Adipocyte (in vitro differentiated cells): ENCODE results near the gene ANGPTL2.

Experiments
- DNase-seq: peaks from one replicate; pipeline ENCODE4 v3.0.0-alpha.2; 2015; ENCODE audit warnings: low read depth
- H3K27me3 ChIP-seq: replicated peaks from 2 replicates; pipeline ENCODE4 v1.7.0; 2013; ENCODE audit warnings: mild to moderate bottlenecking, low read length, moderate library complexity; ENCODE audit not compliant: control insufficient read depth, insufficient read depth
- H3K36me3 ChIP-seq: 2 replicates; pipeline ENCODE4 v1.7.0; 2013; ENCODE audit warnings: low read length, mild to moderate bottlenecking, moderate library complexity; ENCODE audit not compliant: control insufficient read depth, insufficient read depth, severe bottlenecking
- H3K4me1 ChIP-seq: 2 replicates; pipeline ENCODE4 v1.7.0; 2013; ENCODE audit warnings: mild to moderate bottlenecking, low read length, moderate library complexity; ENCODE audit not compliant: control insufficient read depth, insufficient read depth
- H3K4me3 ChIP-seq: 2 replicates; pipeline ENCODE4 v1.7.0; 2013; ENCODE audit warnings: mild to moderate bottlenecking, low read length, moderate library complexity
- H3K9ac ChIP-seq: 2 replicates; pipeline ENCODE4 v1.7.0; 2013; ENCODE audit warnings: mild to moderate bottlenecking, low read length, moderate library complexity
- H3K9me3 ChIP-seq: 2 replicates; pipeline ENCODE4 v1.7.0; 2013; ENCODE audit warnings: mild to moderate bottlenecking, low read length, moderate library complexity; ENCODE audit not compliant: control insufficient read depth

The ANGPTL2 gene

DNA sequence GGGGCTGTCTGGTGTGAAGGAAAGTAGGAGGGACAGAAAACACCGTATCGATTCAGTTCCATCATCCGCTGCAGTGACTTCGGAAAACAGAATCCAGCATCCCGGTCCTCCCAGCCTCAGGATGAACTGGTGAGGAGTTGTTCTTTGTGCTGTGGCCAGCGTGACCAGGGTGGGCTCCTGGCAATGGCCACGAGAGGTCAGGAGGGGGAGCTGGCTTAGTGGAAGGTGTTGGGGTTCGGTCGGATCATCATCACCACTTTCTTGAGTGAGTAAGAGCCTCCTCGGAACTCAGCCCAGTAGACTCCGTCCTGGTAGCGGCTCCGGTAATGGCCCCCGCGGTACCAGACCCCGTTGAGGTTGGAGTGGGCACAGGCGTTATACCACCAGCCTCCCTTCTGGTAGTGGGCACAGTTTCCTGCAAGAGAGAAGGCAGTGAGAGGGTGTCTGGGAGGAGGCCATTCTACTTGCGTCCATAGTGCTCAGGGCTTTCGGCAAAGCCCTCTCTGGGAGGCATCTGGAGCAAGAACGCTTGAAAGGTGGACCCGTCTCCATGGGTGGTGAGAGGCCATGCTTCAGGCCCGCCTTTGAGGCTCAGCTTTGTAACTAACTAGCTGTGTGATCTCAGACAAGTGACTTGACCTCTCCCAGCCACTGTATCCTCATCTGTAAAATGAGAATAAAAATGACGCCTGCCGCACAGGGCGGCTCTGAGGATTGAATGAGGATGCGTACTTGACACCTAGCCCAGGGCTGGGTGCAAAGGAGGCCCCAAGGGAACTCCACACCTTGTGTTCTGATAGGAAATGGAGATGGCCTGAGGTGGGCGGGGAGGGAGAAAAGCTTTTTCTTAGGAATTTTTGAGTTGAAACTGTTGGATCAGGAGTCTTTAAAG is 33.5 kb downstream of the ANGPTL2 start:
- H3K36me3 ChIP-seq: peaks cover 52% of the 10 kb centered on the region
- peak overlapping the region; percentile 56 for H3K9ac ChIP-seq
- DNase-seq: no peak
- H3K27me3 ChIP-seq: no peaks in the 10 kb centered on the region
- H3K9me3 ChIP-seq: no peaks in the 10 kb centered on the region
- peaks cover 24% of the 10 kb centered on the region for H3K4me1 ChIP-seq
- H3K4me3 ChIP-seq: no peak overlapping the region

DNA sequence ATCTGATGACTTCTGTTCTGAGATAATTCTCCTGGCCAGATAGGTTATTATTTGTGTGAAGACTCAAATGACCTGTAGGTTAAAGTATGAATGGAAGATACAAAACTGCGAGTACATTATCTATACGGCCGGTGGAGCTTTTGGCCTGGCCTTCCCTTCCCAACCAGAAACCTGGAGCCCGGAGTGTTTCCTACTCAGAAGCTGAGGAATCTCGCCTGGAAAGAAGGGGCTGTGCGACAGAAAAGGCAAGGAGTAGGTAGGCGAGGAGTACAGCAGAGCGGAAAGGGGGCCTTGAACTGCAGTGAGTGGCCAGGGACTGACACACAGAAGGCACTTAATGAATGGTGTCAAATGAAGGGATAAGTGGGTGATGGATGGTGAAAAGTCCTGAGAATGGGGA is 34.6 kb downstream of the ANGPTL2 start:
- Histone ChIP-seq H3K27me3 (no peaks in the 10 kb centered on the region), H3K4me1 (peaks cover 29% of the 10 kb centered on the region), H3K4me3 (no peak overlapping the region), H3K9ac (no peak overlapping the region), H3K36me3 (peaks cover 48% of the 10 kb centered on the region), H3K9me3 (no peaks in the 10 kb centered on the region)
- DNase-seq: no peak

DNA sequence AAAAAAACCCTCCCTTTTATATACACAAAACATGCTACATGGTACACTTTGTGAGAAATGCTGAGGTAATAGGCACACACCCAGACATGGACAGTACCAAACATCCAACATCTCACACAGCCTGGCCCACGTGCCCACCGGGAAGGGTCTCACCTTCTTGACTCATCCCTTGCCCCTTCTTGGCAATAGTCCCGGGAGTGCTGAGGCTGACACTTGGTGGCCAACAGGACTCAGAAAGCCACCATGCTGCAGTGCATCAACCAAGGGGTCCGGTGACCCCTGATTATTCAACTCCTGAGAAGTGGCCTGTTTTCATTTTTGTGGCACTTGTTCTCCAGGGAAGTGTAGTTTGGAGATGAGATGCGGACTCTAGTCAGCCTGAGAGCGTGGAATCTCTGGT is 35.0 kb downstream of the ANGPTL2 start:
- Histone ChIP-seq H3K9ac (no peak overlapping the region), H3K27me3 (no peaks in the 10 kb centered on the region), H3K4me3 (no peak overlapping the region), H3K36me3 (peaks cover 43% of the 10 kb centered on the region), H3K4me1 (peaks cover 29% of the 10 kb centered on the region), H3K9me3 (no peaks in the 10 kb centered on the region)
- no peak for DNase-seq

DNA sequence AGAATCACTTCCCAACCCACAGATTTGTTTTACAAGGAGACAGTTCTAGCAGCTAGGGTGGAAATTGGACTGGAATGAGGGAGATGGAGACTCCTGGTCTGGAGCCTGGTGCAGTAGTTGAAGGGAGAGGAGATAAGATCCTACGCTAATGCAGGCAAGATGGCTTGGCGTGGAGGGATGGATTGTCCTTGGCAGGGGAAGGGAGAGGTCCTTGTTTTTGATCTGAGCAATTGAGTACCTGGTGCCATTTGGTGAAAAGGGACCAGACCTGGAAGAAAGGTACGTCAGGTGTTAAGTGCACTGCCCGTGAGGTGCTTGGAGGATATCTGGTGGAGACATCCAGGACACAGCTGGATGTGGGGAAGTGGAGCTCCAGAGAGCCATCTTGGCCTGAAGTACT is 35.7 kb downstream of the ANGPTL2 start:
- no peak overlapping the region for H3K9ac ChIP-seq
- peaks cover 29% of the 10 kb centered on the region for H3K4me1 ChIP-seq
- no peak for DNase-seq
- no peak overlapping the region for H3K4me3 ChIP-seq
- H3K27me3 ChIP-seq: no peaks in the 10 kb centered on the region
- no peaks in the 10 kb centered on the region for H3K9me3 ChIP-seq
- peaks cover 37% of the 10 kb centered on the region for H3K36me3 ChIP-seq

DNA sequence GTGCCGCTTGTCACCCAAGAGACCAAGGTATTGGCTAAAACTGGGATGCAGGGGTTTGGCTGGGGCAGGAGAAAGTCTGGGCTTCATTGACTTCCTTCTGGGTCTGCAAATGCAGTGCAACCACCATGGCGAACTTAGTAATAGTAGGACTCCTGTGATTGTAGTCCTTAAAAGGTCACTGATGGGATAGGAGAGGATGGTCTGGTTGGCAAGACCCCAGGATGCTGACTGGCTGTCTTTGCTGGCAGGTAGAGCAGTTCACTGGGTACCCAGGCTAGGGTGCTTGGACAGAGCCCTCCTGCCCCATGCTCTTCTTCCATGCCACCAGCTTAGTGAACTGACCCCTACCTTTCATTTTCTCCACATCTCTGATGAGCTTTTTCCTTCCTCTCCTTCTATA is 37.2 kb downstream of the ANGPTL2 start:
- H3K36me3 ChIP-seq: peaks cover 28% of the 10 kb centered on the region
- no peak overlapping the region for H3K9ac ChIP-seq
- no peak overlapping the region for H3K4me3 ChIP-seq
- no peaks in the 10 kb centered on the region for H3K27me3 ChIP-seq
- no peaks in the 10 kb centered on the region for H3K9me3 ChIP-seq
- DNase-seq: no peak
- H3K4me1 ChIP-seq: peaks cover 18% of the 10 kb centered on the region

DNA sequence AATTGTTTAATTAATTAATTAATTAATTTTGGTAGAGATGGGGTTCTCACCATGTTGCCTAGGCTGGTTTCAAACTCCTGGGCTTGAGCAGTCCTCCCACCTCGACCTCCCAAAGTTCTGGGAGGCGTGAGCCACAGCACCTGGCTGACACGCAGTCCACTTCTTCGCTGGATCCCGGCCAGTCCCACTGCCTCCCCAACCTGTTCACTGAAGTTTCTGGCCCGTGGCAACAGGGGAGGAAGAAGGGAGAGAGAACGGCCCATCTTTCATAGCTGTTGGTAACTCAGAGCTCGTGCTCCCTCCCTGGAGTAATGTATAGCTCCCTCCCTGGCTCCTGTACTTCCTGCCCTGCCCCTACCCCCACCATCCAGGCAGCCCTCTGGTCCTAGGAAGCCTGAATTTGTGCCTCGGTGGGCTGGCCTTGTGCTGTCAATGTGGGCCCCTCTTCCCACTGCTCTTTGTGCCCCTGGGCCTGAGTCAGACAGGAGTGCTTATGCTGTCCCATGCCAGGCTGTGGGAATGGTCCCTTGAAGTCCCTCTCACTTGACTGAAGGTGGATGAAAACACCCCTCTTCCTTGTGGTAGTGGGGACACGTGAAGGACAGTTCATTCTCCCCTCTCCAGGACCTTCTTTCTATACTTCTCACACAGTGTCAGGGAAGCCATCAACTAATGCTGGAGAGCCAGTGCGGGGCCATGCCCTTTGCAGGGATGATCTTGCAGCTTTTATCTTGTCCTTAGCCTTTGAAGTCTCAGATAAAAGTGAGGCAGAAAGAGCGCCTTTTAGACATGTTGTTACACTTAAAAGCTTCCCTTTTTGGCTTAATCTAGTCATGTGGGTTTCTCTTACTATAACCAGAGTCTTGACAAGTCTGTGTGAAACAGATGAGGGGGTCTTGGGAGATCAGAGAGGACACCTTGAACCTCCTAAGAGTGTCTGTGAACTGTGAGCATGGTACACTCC is 38.1 kb downstream of the ANGPTL2 start:
- no peak for DNase-seq
- H3K4me3 ChIP-seq: no peak overlapping the region

DNA sequence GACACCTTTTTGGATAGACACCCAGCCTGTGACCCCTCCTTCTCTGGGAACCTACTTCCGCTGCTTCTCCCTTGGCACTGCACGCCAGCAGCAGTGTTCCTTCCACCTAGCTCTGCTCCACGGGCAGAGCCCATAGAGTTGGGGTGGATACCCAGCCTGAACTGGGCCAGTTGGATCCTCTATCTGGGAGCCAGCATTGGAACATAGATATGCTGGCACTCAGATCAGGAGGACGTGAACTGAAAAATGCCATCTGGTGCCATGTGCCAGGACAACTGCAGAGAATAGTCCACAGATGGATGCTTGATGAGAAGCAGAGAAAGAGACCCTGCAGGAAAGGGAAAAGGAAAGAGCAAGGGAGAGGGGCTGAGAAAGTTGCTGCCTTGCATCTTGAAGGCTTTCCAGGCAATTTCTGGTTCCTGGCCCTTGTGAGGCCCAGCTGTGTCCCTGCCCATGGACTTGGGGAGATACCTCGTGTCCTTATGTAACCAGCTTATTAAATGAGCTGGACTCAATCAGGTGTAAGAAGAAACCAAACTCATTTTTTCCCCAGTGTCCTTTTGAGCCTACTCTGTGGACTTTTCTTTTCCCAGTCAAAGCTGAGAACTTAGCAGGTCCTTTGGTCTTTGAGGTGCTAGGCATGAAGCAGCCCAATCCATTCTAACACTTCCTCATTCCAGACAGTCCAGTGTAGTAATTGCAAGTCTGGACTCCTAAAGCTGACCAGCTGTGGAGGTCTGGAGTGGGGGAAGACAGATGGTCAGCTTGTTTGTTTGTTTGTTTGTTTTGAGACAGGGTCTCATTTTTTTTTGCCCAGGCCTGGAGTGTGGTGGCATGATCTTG is 39.1 kb downstream of the ANGPTL2 start:
- no peak overlapping the region for H3K4me3 ChIP-seq
- H3K4me1 ChIP-seq: peaks cover 7% of the 10 kb centered on the region
- H3K9me3 ChIP-seq: peaks cover 6% of the 10 kb centered on the region
- H3K36me3 ChIP-seq: peaks cover 17% of the 10 kb centered on the region
- peak; percentile 45 for DNase-seq
- H3K9ac ChIP-seq: no peak overlapping the region
- H3K27me3 ChIP-seq: no peaks in the 10 kb centered on the region

More for the DNA sequence above, 38.1 kb downstream of the ANGPTL2 start:
- Histone ChIP-seq H3K9me3 (peaks cover 3% of the 10 kb centered on the region), H3K27me3 (no peaks in the 10 kb centered on the region), H3K4me1 (peaks cover 10% of the 10 kb centered on the region), H3K36me3 (peaks cover 27% of the 10 kb centered on the region), H3K9ac (no peak overlapping the region)

DNA sequence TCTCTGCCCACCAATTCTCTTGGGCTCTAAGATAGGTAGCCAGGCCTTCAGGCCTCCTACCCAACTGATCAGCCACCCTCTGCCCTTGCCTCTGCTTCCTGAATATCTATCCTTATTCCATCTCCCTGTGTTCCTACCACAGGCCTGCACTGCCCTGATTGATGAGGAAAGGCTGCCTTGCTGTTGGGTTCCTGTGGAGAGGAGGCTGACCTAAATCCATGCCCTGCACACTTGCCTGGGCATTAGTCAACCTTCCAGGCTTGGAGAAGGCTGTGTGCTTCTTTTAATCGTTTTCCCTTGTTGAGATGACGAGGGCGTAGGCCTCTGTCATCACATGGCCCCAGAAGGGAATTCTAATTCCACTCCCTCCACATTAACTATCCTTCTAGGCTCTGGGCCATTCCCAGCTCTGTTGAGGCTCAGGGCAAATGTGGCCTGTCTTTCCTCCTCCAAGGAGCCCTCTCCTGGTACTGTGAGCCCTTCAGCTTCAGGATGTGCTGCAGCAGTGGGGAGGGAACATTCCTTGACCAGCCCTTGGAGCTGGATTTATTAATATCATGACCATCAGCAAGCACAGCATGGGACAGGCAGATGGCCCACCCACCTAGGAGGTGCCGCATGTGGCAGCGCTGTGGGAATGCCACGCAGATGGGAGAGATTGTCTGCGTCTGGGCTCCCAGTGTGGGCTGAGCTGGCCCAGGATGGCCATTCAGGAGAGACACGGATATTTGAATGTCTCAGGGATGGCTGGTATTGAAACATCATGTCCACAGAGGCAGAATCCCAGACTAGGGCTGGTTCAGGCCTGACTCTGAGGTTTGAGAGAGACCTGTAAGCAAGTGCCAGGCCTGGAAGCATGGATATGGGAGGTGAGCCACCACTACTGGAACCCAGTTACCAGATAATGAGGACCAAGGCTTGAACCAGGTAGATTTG is 40.9 kb downstream of the ANGPTL2 start:
- Histone ChIP-seq H3K9ac (no peak overlapping the region), H3K9me3 (peaks cover 6% of the 10 kb centered on the region), H3K4me1 (peaks cover 21% of the 10 kb centered on the region), H3K36me3 (no peaks in the 10 kb centered on the region), H3K4me3 (no peak overlapping the region), H3K27me3 (no peaks in the 10 kb centered on the region)
- no peak for DNase-seq

DNA sequence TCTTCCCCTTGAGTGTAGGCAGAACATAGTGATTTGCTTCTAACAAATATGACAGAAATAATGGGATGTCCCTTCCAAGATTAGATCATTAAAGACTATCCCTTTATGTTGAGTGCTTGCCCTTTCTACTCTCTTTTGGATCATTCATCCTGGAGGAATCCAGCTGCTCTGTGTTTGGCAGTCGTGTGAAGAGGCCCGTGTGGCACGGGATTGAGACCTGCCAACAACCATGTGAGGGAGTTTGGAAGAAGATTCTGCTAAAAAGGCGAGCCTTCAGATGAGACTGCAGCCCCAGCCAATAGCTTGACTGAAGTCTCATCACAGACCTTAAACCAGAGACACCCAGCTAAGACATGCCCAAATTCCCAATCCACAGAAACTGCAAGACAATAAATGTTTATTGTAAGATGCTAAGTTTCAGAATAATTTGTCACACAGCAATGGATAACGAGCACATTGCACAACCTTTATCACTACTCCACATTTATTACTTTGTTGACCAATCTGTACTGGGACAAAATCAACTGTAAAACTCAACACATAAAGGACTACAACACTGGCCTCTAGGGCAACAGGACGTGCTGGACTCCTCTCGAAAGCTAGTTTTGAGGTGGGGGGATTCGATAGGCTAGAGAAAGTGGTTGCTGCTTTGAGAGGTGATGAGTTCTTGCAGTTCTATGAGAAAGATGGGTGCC is 42.8 kb downstream of the ANGPTL2 start:
- Histone ChIP-seq H3K27me3 (no peaks in the 10 kb centered on the region), H3K4me3 (no peak overlapping the region), H3K4me1 (peaks cover 21% of the 10 kb centered on the region), H3K36me3 (no peaks in the 10 kb centered on the region), H3K9me3 (peaks cover 6% of the 10 kb centered on the region), H3K9ac (no peak overlapping the region)
- no peak for DNase-seq
